Dendritic cell treated with granulocyte-macrophage colony-stimulating factor and Interleukin-4, amounts not matched to agents 40 ng/mL and 50 ng/mL, for 4 days (primary cell): Measurements from ENCODE around the gene SCN1A.

Source experiments
- H3K27ac Mint-ChIP-seq: one replicate; pipeline ENCODE4 v1.8.0; 2022; ENCODE audit warnings: mild to moderate bottlenecking, mixed read lengths
- H3K27me3 Mint-ChIP-seq: one replicate; pipeline ENCODE4 v1.8.0; 2022; ENCODE audit warnings: mild to moderate bottlenecking, mixed read lengths
- H3K36me3 Mint-ChIP-seq: one replicate; pipeline ENCODE4 v1.8.0; 2022; ENCODE audit warnings: low read depth, mixed read lengths
- H3K4me1 Mint-ChIP-seq: one replicate; pipeline ENCODE4 v1.8.0; 2022; ENCODE audit warnings: low read depth, mixed read lengths
- H3K4me3 Mint-ChIP-seq: one replicate; pipeline ENCODE4 v1.8.0; 2022; ENCODE audit warnings: mild to moderate bottlenecking, moderate library complexity, mixed read lengths
- H3K9me3 Mint-ChIP-seq: one replicate; pipeline ENCODE4 v1.8.0; 2022; ENCODE audit warnings: mixed read lengths
- intact Hi-C: fragments of 100-400 bp; cut with micrococcal nuclease; formaldehyde crosslinking; loops from one replicate; pipeline ENCODE4 v1.15.0; 2022

The SCN1A gene

GRCh38 chr2:166127217-166128155 is at the start of gene SCN1A:
TSS of gene SCN1A (minus strand) at chr2:166128020. CDS start at chr2:166073621, 54,399 bp downstream.
- Mint-ChIP-seq H3K27me3 (peaks cover 4% of the 10 kb centered on the region), H3K36me3 (no peaks in the 10 kb centered on the region), H3K4me1 (no peaks in the 10 kb centered on the region), H3K27ac (no peak within 1 kb of the TSS), H3K9me3 (no peaks in the 10 kb centered on the region), H3K4me3 (no peak within 1 kb of the TSS)
- intact Hi-C loops = loop anchor here (1.0 kb wide), 2 partner anchors 70 to 174 kb away; partner anchors contain the start of gene TTC21B

DNA sequence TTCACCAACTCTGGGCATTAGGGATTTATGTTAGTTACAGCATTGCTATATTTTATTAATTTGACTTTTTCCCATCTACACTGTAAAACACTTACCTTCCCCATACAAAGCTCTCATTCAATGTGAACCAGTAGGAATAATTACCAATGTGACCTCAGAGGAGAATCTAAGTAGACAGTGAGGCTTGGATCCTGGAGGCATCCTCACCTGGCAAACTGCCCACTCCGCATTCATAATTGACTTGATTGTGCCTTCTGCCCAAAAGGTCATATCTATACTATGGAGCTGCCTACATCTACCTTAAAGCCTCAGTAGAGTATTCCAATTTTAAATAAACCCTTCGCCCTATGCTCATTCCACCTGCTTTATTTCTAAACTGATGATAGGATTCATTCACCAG is 45.4 kb upstream of the SCN1A start:
- Mint-ChIP-seq H3K36me3 (no peaks in the 10 kb centered on the region), H3K9me3 (no peaks in the 10 kb centered on the region), H3K27me3 (no peaks in the 10 kb centered on the region), H3K27ac (no peak overlapping the region), H3K4me1 (no peaks in the 10 kb centered on the region), H3K4me3 (no peak overlapping the region)
- intact Hi-C loops = no loop called here

DNA sequence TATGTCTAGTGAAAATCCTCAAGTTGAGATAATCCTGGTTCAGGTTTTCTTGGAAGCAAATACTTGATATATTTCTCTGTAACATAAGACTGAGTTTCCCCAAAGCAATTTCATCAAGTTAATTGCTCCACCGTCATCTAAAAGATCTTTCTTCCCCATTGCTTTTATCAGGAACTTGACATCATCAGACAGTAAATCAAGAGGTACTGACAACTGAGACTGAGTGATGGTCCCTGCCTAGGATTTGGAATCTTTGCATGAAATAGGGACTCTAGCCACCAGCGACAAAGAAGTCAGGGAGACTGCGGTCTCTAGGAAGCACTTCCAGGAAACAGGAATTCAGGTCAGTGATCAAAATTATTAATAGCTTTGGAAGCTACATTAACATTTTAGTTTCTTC is 43.4 kb upstream of the SCN1A start:
- intact Hi-C loops = no loop called here
- Mint-ChIP-seq H3K4me3 (no peak overlapping the region), H3K9me3 (no peaks in the 10 kb centered on the region), H3K27me3 (no peaks in the 10 kb centered on the region), H3K4me1 (no peaks in the 10 kb centered on the region), H3K27ac (no peak overlapping the region), H3K36me3 (no peaks in the 10 kb centered on the region)

DNA sequence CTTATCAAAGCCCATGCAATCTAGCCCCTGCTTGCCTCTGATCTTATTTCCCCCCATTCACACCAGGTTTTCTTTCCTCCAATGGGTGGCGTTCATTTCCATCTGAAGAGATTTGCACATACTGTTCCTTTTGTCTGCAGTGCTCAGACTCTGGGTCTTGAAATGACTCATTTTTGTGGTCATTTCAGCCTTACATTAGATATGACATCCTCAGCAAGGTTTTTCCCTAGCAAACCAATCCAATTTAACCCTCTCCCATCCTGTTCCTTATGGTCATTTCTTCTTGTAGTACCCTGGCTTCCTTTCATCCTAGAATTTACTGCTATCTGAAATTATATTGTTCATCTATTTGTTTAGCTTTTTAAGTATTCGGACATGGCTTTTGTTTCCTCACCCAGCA is 42.5 kb upstream of the SCN1A start:
- Mint-ChIP-seq H3K36me3 (no peaks in the 10 kb centered on the region), H3K4me3 (no peak overlapping the region)
- intact Hi-C loops = no loop called here

GRCh38 chr2:166167449-166167848 is 39.6 kb upstream of the SCN1A start:
- Mint-ChIP-seq H3K27ac (no peak overlapping the region), H3K9me3 (no peaks in the 10 kb centered on the region), H3K4me1 (no peaks in the 10 kb centered on the region), H3K36me3 (no peaks in the 10 kb centered on the region), H3K4me3 (no peak overlapping the region), H3K27me3 (no peaks in the 10 kb centered on the region)
- intact Hi-C loops = no loop called here

More for the DNA sequence above, 42.5 kb upstream of the SCN1A start:
- Mint-ChIP-seq H3K27me3 (no peaks in the 10 kb centered on the region), H3K27ac (no peak overlapping the region), H3K4me1 (no peaks in the 10 kb centered on the region), H3K9me3 (no peaks in the 10 kb centered on the region)

GRCh38 chr2:166163775-166164174 is 36.0 kb upstream of the SCN1A start:
- H3K27ac Mint-ChIP-seq = no peak overlapping the region
- H3K4me3 Mint-ChIP-seq = no peak overlapping the region
- H3K27me3 Mint-ChIP-seq = no peaks in the 10 kb centered on the region
- H3K36me3 Mint-ChIP-seq = no peaks in the 10 kb centered on the region
- H3K4me1 Mint-ChIP-seq = no peaks in the 10 kb centered on the region
- H3K9me3 Mint-ChIP-seq = no peaks in the 10 kb centered on the region
- intact Hi-C loops = no loop called here

DNA sequence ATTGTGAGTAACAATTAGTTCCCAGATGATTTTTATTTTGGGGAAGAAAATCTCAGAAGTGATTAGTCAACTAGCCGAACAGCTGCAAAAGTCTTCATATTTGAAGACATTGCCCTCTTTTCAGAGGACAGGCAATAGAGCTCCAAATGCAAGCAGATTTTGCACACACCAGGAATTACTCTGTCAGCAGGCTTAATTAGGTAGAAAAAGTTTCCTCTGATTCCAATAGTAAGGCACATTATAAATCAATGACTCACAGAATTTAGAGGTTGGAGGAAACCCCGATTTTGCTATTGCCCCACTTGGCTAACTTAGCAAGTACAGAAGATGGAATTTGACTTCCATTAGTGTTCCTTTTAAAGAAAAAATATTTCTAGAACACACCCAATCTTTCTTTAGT is 30.7 kb upstream of the SCN1A start:
- Mint-ChIP-seq H3K36me3 (no peaks in the 10 kb centered on the region), H3K9me3 (no peaks in the 10 kb centered on the region), H3K4me3 (no peak overlapping the region), H3K27ac (no peak overlapping the region), H3K27me3 (no peaks in the 10 kb centered on the region), H3K4me1 (no peaks in the 10 kb centered on the region)
- intact Hi-C loops = no loop called here

GRCh38 chr2:166157578-166157977 is 29.8 kb upstream of the SCN1A start:
- Mint-ChIP-seq H3K36me3 (no peaks in the 10 kb centered on the region), H3K27ac (no peak overlapping the region)

DNA sequence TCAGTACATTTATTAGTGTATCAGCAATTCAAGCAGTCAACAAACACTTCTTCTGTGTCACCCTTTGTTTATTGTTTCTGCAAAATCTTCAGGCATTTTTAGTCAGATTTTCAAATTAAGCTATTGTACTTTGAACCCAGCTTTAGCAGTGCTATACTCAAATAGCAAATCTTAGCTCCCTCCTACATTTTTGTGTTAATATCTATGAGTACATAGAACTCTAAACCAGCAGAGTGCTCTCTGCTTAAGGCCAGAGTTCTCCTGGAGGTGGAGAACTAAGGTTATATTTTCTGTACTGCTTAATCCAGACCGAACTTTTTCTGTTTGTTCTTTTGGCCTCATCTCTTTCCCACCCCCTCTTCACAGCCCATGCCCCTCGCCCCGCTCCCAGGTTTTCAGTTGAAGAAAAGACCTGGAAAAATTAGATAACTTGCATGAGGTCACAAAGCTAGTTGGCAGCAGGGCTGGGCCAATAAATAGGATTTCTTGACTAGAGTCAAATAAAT is 29.2 kb upstream of the SCN1A start:
- Mint-ChIP-seq H3K36me3 (no peaks in the 10 kb centered on the region), H3K9me3 (no peaks in the 10 kb centered on the region), H3K4me1 (no peaks in the 10 kb centered on the region), H3K4me3 (no peak overlapping the region), H3K27ac (no peak overlapping the region), H3K27me3 (no peaks in the 10 kb centered on the region)
- intact Hi-C loops = no loop called here

More at GRCh38 chr2:166157578-166157977, 29.8 kb upstream of the SCN1A start:
- no peak overlapping the region for H3K4me3 Mint-ChIP-seq
- no peaks in the 10 kb centered on the region for H3K4me1 Mint-ChIP-seq
- intact Hi-C loops = no loop called here
- no peaks in the 10 kb centered on the region for H3K9me3 Mint-ChIP-seq
- H3K27me3 Mint-ChIP-seq = no peaks in the 10 kb centered on the region

GRCh38 chr2:166155589-166155988 is 27.8 kb upstream of the SCN1A start:
- Mint-ChIP-seq H3K27ac (no peak overlapping the region), H3K4me1 (no peaks in the 10 kb centered on the region), H3K4me3 (no peak overlapping the region), H3K27me3 (no peaks in the 10 kb centered on the region), H3K9me3 (no peaks in the 10 kb centered on the region), H3K36me3 (no peaks in the 10 kb centered on the region)
- intact Hi-C loops = no loop called here

DNA sequence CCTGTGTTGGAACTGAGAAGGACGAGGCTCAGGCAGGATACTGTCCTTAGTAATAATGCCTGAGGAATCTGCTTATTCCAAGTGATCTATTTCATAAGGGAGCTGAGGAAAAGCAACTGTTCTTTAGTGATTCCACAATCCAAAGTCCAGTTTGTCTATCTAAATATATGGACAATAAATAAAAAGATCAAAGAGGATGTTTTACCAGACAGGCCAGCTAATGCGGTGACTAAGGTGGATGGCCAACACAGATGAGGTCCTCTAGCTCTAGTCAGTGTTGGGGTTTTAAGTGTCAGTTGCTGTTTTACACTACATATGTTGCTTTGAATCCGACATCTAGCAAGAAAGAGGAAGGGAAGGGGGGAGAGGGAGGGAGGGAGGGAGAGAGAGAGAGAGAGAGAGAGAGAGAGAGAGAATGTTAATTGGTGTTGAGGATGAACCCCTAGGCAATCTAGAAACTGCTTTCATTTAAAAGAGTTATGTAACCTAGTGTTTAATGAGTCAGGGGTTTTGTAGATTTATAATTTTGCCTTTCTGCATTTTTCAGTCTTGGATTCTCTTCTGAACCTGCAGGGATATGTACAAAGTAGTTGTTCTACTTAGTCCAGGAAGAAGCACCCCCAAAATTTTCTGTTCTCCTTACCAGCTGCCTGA is 27.0 kb upstream of the SCN1A start:
- H3K4me3 Mint-ChIP-seq = no peak overlapping the region
- no peaks in the 10 kb centered on the region for H3K9me3 Mint-ChIP-seq
- intact Hi-C loops = no loop called here
- no peak overlapping the region for H3K27ac Mint-ChIP-seq
- no peaks in the 10 kb centered on the region for H3K36me3 Mint-ChIP-seq
- no peaks in the 10 kb centered on the region for H3K4me1 Mint-ChIP-seq
- no peaks in the 10 kb centered on the region for H3K27me3 Mint-ChIP-seq

GRCh38 chr2:166152064-166152463 is 24.2 kb upstream of the SCN1A start:
- Mint-ChIP-seq H3K9me3 (no peaks in the 10 kb centered on the region), H3K4me3 (no peak overlapping the region), H3K4me1 (no peaks in the 10 kb centered on the region), H3K27me3 (no peaks in the 10 kb centered on the region), H3K27ac (no peak overlapping the region), H3K36me3 (no peaks in the 10 kb centered on the region)
- intact Hi-C loops = no loop called here

- H3K36me3 Mint-ChIP-seq = no peaks in the 10 kb centered on the region
- H3K9me3 Mint-ChIP-seq = no peaks in the 10 kb centered on the region
- no peak overlapping the region for H3K4me3 Mint-ChIP-seq
- no peak overlapping the region for H3K27ac Mint-ChIP-seq
- no peaks in the 10 kb centered on the region for H3K4me1 Mint-ChIP-seq
- intact Hi-C loops = no loop called here
- no peaks in the 10 kb centered on the region for H3K27me3 Mint-ChIP-seq
Observed at GRCh38 chr2:166148500-166149400, 20.9 kb upstream of the SCN1A start.
